ENCODE measurements around the gene C1QA.

Gene C1QA

DNA sequence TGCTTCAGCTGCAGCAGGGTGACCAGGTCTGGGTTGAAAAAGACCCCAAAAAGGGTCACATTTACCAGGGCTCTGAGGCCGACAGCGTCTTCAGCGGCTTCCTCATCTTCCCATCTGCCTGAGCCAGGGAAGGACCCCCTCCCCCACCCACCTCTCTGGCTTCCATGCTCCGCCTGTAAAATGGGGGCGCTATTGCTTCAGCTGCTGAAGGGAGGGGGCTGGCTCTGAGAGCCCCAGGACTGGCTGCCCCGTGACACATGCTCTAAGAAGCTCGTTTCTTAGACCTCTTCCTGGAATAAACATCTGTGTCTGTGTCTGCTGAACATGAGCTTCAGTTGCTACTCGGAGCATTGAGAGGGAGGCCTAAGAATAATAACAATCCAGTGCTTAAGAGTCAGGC, 2.9 kb downstream of the C1QA start:
- no peaks in the 10 kb centered on the region for H3K9me3 ChIP-seq
- H3K4me3 ChIP-seq: no peak overlapping the region
- peak in 1 of 2 experiments; percentile 40 for DNase-seq (ENCODE audit: low spot score in 2 of 2)
- in situ Hi-C loops (cut with MboI; ENCODE audit: low sequenced_read_pairs): no loop called here
- no peaks in the 10 kb centered on the region for H3K4me1 ChIP-seq
- no peaks in the 10 kb centered on the region for H3K36me3 ChIP-seq (replicated peaks)
- no peaks in the 10 kb centered on the region for H3K27me3 ChIP-seq (ENCODE audit: low read depth)

DNA sequence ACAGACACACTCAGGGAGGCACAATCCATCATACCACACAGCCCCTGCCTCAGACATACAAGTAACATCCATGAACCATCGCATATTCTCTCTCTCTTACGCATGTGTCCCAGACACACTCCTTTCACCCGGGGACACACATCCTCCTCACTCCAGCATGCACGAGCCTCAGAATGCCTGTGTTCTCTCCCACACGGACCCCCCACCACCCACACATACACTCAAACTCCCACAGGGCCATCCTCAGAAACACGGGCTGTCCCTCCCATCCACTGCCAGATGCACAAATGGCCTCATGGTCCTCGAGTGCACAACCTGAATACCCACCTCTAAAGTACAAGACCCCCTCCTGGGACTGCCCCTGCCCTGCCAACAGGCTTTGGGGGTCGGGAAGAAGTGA, 4.8 kb downstream of the C1QA start:
- H3K9me3 ChIP-seq: no peaks in the 10 kb centered on the region

DNA sequence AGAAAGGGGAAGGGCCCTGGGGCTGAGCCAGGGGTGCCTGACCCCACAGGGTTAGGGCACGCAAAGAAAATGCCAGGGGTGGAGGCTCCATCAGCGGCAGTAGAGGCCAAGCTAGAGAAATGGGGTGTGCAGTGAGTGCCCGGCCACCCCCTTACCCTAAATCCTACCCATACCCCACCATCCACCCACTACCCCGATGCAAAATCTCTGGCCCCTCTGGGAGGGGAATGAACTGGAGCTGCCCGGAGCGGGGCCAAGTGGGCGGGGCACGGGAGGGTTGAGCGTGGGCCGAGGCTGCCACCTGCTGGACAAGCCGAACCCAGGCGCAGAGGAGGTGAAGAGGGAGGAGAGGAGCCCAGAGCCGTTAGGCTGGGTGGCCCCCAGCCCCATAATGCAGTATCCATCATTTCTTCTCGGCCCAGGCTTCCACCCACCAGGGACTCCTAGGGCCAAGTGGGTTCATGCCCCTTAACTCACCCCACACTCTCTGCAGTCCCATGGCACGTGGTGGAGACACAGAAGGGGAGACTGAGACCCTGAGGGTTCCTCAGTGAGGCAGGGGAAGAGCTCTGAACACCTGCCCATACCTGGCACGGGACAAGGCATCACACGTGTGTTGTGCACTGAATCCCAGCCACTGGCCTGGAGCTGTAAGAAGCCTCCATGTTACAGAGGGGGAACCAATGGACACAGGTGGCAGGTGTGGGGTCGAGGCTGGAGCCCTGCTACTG, 5.6 kb downstream of the C1QA start:
- peaks cover 4% of the 10 kb centered on the region for H3K27me3 ChIP-seq (ENCODE audit: low read depth)
- H3K4me3 ChIP-seq: no peak overlapping the region
- no peaks in the 10 kb centered on the region for H3K4me1 ChIP-seq
- peak; percentile 36 to 90 for DNase-seq (ENCODE audit: low spot score in 2 of 2)
- H3K36me3 ChIP-seq (replicated peaks): no peaks in the 10 kb centered on the region
- in situ Hi-C loops (cut with MboI; ENCODE audit: low sequenced_read_pairs): loop anchor here (10.0 kb wide), 1 partner anchor 507 kb away; no protein-coding TSS in a partner anchor
- no peaks in the 10 kb centered on the region for H3K9me3 ChIP-seq

More for the DNA sequence above, 4.8 kb downstream of the C1QA start:
- in situ Hi-C loops (cut with MboI; ENCODE audit: low sequenced_read_pairs): loop anchor here (10.0 kb wide), 1 partner anchor 506 kb away; no protein-coding TSS in a partner anchor
- no peaks in the 10 kb centered on the region for H3K36me3 ChIP-seq (replicated peaks)
- no peak for DNase-seq (ENCODE audit: low spot score in 2 of 2)
- no peak overlapping the region for H3K4me3 ChIP-seq
- no peaks in the 10 kb centered on the region for H3K4me1 ChIP-seq
- H3K27me3 ChIP-seq (ENCODE audit: low read depth): no peaks in the 10 kb centered on the region; the same call in 1 of the 2 replicates

DNA sequence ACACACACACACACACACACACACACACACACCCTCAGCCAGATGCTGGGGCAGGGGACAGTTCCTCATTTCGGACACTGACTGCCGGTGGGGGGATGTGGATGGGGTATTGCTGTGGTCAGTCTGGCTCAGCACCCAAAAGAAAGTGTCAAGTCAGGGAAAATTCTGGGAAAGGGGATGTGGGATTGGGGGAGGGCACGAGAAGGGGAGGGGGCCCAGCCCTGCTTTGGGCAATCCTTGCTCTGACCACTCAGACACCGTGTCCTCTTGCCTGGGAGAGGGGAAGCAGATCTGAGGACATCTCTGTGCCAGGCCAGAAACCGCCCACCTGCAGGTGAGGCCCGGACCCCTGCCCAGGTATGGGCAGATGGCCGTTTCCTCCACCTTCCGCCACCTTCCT, 7.0 kb downstream of the C1QA start, which contains the start of gene C1QC:
Gene C1QC, plus strand, starts transcription at position 253 of the 400 bp plus-strand sequence. CDS start 391 bp downstream, outside the sequence.
- Histone ChIP-seq H3K36me3 (replicated peaks) (no peaks in the 10 kb centered on the region), H3K9me3 (no peaks in the 10 kb centered on the region), H3K4me1 (no peaks in the 10 kb centered on the region), H3K4me3 (no peak within 1 kb of the TSS), H3K27me3 (ENCODE audit: low read depth) (peaks cover 6% of the 10 kb centered on the region)
- no peak for DNase-seq (ENCODE audit: low spot score in 2 of 2)
- in situ Hi-C loops (cut with MboI; ENCODE audit: low sequenced_read_pairs): loop anchor here (10.0 kb wide), 1 partner anchor 509 kb away; no protein-coding TSS in a partner anchor

DNA sequence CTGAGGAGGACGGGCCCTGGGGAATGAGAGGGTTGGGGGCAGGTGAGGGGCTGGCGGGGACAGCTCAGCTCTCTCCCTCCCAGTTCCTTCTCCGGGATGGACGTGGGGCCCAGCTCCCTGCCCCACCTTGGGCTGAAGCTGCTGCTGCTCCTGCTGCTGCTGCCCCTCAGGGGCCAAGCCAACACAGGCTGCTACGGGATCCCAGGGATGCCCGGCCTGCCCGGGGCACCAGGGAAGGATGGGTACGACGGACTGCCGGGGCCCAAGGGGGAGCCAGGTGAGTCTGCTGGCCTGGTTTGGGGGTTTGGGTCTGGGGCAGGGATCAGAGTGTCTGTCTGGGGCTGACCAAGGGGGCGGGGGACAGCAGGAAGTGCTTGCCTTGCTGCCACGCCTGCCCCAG, 7.5 kb downstream of the C1QA start:
- H3K4me3 ChIP-seq: no peak overlapping the region
- in situ Hi-C loops (cut with MboI; ENCODE audit: low sequenced_read_pairs): loop anchor here (10.0 kb wide), 1 partner anchor 509 kb away; no protein-coding TSS in a partner anchor
- no peaks in the 10 kb centered on the region for H3K4me1 ChIP-seq
- no peak for DNase-seq (ENCODE audit: low spot score in 2 of 2)
- no peaks in the 10 kb centered on the region for H3K9me3 ChIP-seq
- H3K27me3 ChIP-seq (ENCODE audit: low read depth): peaks cover 6% of the 10 kb centered on the region
- H3K36me3 ChIP-seq (replicated peaks): no peaks in the 10 kb centered on the region

DNA sequence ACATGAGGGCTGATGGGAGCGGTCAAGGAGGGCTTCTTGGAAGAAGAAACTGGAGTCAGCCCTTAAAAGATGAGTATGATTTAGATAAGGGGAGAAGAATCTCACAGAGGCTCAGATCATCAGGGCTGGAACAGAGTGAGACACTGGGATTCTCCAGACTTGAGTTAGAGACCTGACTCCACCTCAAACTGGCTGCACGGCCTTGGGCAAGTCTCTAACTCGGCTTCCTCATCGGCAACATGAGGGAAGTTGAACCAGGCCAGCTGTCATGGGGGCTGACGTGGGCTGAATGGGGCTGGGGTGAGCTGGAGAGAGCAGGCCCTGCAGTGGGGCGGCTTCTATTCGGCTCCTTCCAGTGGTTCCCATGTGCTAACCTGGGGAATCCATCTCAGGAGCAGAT, 9.5 kb downstream of the C1QA start:
- in situ Hi-C loops (cut with MboI; ENCODE audit: low sequenced_read_pairs): loop anchor here (5.0 to 10.0 kb wide), 2 partner anchors 229 to 511 kb away; no protein-coding TSS in a partner anchor
- peaks cover 6% of the 10 kb centered on the region for H3K27me3 ChIP-seq (ENCODE audit: low read depth)
- no peaks in the 10 kb centered on the region for H3K4me1 ChIP-seq
- no peaks in the 10 kb centered on the region for H3K9me3 ChIP-seq
- no peak overlapping the region for H3K4me3 ChIP-seq
- DNase-seq (ENCODE audit: low spot score in 2 of 2): no peak
- no peaks in the 10 kb centered on the region for H3K36me3 ChIP-seq (replicated peaks)

DNA sequence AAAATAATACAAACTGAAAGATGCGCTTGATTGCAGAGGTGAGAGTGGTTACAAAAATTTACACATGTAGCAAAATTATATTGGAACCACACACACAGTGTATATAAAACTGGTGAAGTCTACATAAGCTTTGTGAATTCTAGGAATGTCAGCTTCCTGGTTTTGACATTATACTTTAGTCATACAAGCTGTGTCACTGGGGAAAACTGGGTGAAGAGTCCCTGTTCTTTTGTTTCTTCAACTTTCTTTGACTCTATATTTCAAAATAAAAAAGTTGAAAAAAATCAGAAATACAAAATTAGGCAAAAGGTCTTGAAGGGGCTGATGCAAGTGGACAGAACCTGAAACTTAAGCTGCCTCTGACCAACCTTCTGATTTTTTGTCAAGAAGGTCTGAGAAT, 10.0 kb downstream of the C1QA start:
- no peaks in the 10 kb centered on the region for H3K9me3 ChIP-seq
- no peak overlapping the region for H3K4me3 ChIP-seq
- no peaks in the 10 kb centered on the region for H3K4me1 ChIP-seq
- H3K27me3 ChIP-seq (ENCODE audit: low read depth): peaks cover 6% of the 10 kb centered on the region
- no peaks in the 10 kb centered on the region for H3K36me3 ChIP-seq (replicated peaks)
- DNase-seq (ENCODE audit: low spot score in 2 of 2): no peak
- in situ Hi-C loops (cut with MboI; ENCODE audit: low sequenced_read_pairs): loop anchor here (5.0 to 10.0 kb wide), 2 partner anchors 229 to 512 kb away; no protein-coding TSS in a partner anchor

DNA sequence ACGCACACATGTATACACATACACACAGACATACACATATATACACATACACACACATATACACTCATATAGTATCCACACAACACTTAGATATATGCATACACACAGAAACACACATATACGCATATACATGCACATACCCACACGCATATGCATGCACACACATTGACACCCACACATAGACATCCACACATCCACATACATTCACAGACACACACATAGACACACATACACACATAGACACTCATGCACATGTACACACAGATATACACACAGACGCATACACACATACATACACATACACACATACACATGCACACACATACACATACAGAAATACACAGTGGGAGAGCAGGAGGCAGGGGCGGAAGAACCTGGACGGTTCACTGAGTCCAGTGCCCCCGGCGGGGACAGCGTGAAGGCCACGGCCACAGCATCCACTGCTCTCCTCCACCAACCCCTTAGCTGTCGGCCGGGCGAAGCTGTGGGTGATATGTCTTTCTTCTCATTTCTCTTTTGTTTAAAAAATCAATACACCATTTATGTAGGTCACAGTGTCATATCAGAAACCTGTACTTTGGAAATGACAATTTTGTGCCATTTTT, 13.8 kb downstream of the C1QA start:
- in situ Hi-C loops (cut with MboI; ENCODE audit: low sequenced_read_pairs): no loop called here
- Histone ChIP-seq H3K4me1 (no peaks in the 10 kb centered on the region), H3K27me3 (ENCODE audit: low read depth) (peaks cover 6% of the 10 kb centered on the region)

DNA sequence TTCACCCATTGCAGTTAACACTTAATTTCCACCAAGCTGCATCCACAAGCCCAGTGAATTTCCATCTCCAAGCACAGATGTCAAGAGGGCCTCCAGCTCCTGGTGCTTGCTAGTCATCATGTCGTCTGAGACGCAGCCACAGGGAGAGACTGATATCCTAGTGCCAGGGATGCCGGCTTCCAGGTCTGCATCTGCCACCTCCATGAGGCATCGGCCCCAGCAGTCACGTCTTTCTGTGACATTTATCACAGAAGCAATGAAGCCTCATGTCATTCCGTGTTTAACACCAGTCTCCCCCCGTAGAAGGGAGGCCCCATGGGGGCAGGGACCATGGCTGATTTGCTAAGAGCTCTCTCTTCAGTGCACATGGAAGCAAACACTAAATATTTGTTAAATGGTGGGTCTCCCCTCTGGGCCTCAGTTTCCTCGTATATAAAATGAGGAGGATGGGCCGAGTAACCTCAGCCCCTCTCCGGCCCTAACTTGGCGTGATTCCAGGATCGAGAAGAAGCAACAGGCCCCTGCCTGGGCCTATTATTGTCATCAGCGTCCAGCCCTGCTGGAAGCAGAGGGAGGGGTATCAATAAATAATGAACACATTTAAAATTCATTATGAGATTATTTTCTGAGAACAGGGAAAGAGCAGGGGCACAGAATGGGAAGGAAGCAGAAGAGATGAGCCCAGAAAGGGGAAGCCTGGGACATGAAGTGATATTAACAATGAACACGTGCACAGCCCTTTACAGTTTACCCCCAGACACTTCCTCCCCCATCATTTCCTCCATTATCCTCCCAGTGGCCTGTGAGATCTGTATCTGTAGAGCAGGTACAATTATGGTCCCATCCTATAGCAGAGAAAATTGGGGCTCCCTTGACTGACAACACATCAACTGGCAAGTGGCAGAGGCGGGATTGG, 15.8 kb downstream of the C1QA start:
- H3K4me1 ChIP-seq: no peaks in the 10 kb centered on the region
- no peak overlapping the region for H3K4me3 ChIP-seq
- in situ Hi-C loops (cut with MboI; ENCODE audit: low sequenced_read_pairs): no loop called here
- H3K27me3 ChIP-seq (ENCODE audit: low read depth): peaks cover 10% of the 10 kb centered on the region
- no peak for DNase-seq (ENCODE audit: low spot score in 2 of 2)
- no peaks in the 10 kb centered on the region for H3K36me3 ChIP-seq (replicated peaks)
- no peaks in the 10 kb centered on the region for H3K9me3 ChIP-seq

More for the DNA sequence above, 13.8 kb downstream of the C1QA start:
- DNase-seq (ENCODE audit: low spot score in 2 of 2): no peak
- H3K36me3 ChIP-seq (replicated peaks): no peaks in the 10 kb centered on the region
- no peak overlapping the region for H3K4me3 ChIP-seq
- H3K9me3 ChIP-seq: no peaks in the 10 kb centered on the region

DNA sequence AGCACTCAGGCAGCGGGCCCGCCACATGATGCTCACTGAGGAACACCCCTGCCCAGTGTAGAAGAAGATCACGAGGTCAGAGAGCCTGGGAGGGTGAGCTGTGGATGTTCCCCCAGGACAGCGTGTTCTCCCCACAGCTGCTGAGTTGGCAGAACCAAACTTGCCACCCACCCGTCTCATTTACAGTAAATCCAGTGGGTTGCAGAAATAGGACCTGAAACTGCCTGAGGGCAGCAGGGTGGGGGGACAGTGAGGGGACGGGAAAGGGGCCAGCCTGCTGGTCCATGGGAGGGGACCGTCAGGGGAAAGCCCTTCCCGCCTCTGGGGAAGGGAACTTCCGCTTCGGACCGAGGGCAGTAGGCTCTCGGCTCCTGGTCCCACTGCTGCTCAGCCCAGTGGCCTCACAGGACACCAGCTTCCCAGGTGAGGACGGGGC, 16.5 kb downstream of the C1QA start, which contains the start of gene C1QB:
Gene C1QB, plus strand, starts transcription at position 356 of the 436 bp plus-strand sequence. CDS start 6,227 bp downstream, outside the sequence.
- in situ Hi-C loops (cut with MboI; ENCODE audit: low sequenced_read_pairs): no loop called here
- Histone ChIP-seq H3K4me1 (no peaks in the 10 kb centered on the region), H3K36me3 (replicated peaks) (no peaks in the 10 kb centered on the region), H3K27me3 (ENCODE audit: low read depth) (peaks cover 13% of the 10 kb centered on the region), H3K9me3 (no peaks in the 10 kb centered on the region), H3K4me3 (no peak within 1 kb of the TSS)
- DNase-seq (ENCODE audit: low spot score in 2 of 2): no peak

DNA sequence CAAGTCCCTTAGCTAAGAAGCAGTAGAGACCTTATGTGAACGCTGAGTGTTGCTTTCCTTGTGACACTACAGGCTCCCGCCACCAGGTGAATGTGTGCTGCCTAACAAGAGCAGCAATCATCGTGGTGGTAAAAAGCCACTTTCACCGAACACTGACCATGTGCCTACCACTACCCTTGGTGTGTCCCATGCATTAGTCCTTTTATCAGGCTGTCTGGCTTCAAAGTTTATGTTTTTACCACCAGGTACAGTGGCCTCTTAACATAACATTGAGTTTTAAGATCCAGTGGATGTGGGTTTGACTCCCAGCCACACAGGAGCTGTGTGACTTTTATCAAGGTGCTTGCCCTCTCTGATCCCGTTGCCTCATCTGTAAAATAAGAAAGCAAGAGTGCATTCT, 18.3 kb downstream of the C1QA start:
- in situ Hi-C loops (cut with MboI; ENCODE audit: low sequenced_read_pairs): no loop called here
- DNase-seq (ENCODE audit: low spot score in 2 of 2): no peak
- no peaks in the 10 kb centered on the region for H3K4me1 ChIP-seq
- no peak overlapping the region for H3K4me3 ChIP-seq
- H3K27me3 ChIP-seq (ENCODE audit: low read depth): peaks cover 13% of the 10 kb centered on the region
- H3K9me3 ChIP-seq: no peaks in the 10 kb centered on the region
- no peaks in the 10 kb centered on the region for H3K36me3 ChIP-seq (replicated peaks)

DNA sequence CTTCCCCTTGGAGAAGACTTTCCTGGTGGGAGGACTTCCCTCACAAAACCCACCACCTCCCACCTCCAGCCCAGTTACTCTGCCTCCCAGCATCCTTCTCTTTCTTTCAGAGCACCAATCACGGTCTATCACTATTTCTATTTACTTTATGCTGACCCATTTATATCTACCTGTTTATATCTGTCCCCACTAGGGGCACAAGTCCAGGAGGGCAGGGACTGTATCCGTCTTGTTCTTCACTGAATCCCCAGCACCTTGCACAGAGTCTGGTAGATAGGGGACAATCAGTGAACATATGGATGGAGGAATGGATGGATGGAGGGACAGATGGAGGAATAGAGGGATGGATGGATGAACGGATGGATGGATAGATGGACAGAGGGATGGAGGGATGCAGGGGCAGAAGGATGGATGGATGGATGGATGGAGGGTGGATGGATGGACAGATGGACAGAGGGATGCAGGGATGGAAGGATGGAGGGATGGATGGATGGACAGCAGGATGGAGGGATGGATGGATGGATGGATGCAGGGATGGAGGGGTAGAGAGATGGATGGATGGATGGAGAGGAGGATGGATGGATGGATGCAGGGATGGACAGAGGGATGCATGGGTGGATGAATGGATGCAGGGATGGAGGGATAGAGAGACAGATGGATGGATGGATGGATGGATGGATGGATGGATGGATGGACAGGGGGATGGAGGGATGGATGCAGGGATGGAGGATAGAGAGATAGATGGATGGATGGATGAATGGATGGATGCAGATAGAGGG, 22.1 kb downstream of the C1QA start:
- DNase-seq (ENCODE audit: low spot score in 2 of 2): no peak
- no peaks in the 10 kb centered on the region for H3K36me3 ChIP-seq (replicated peaks)
- no peaks in the 10 kb centered on the region for H3K9me3 ChIP-seq
- no peaks in the 10 kb centered on the region for H3K4me1 ChIP-seq
- no peak overlapping the region for H3K4me3 ChIP-seq
- in situ Hi-C loops (cut with MboI; ENCODE audit: low sequenced_read_pairs): no loop called here
- H3K27me3 ChIP-seq (ENCODE audit: low read depth): peaks cover 13% of the 10 kb centered on the region

Measured in HAP-1 (cell line).